SW480 (cell line): Measurements from ENCODE around the gene MXD4.

Source experiments
- DNase-seq: peaks from one replicate; pipeline ENCODE4 v3.0.0-alpha.2; 2016; ENCODE audit warnings: low spot score

The MXD4 gene

GRCh38 chr4:2262145-2262943 lies 435 bp upstream of the MXD4 start:
- DNase-seq, result peak; percentile 98

GRCh38 chr4:2261110-2261852 lies 628 bp downstream of the MXD4 start:
- no peak for DNase-seq

- no peak for DNase-seq
Observed at GRCh38 chr4:2260344-2261109, 1.4 kb downstream of the MXD4 start.

GRCh38 chr4:2259541-2260343 lies 2.2 kb downstream of the MXD4 start:
- no peak for DNase-seq

- no peak for DNase-seq
Observed at GRCh38 chr4:2259036-2259540, 2.8 kb downstream of the MXD4 start.

GRCh38 chr4:2258091-2259035 lies 3.5 kb downstream of the MXD4 start:
- DNase-seq, result no peak

- DNase-seq, result no peak
Observed at GRCh38 chr4:2257361-2258081, 4.4 kb downstream of the MXD4 start.

- no peak for DNase-seq
Observed at GRCh38 chr4:2256781-2257191, 5.1 kb downstream of the MXD4 start.

GRCh38 chr4:2256156-2256731 lies 5.7 kb downstream of the MXD4 start:
- no peak for DNase-seq

- DNase-seq, result no peak
Observed at GRCh38 chr4:2255501-2256155, 6.3 kb downstream of the MXD4 start.

GRCh38 chr4:2254665-2255500 lies 7.0 kb downstream of the MXD4 start:
- no peak for DNase-seq

- no peak for DNase-seq
Observed at GRCh38 chr4:2253160-2254084, 8.5 kb downstream of the MXD4 start.

GRCh38 chr4:2252530-2253091 lies 9.3 kb downstream of the MXD4 start:
- DNase-seq, result no peak

GRCh38 chr4:2251795-2252529 lies 9.9 kb downstream of the MXD4 start:
- no peak for DNase-seq

GRCh38 chr4:2251073-2251794 lies 10.7 kb downstream of the MXD4 start:
- no peak for DNase-seq
